H1 (cell line): ENCODE measurements around the gene HSD11B1. TPM values are rescaled to one million over a fixed set of nuclear protein-coding genes. Genes with fewer than 3 reads are reported as not detected.

Experiments used
- CTCF ChIA-PET: fragments of 300-600 bp; sonication (Branson Sonifier 250); formaldehyde crosslinking; loops from one replicate; lab custom pipeline; 2021; ENCODE audit not compliant: partially characterized antibody; lab: Charles Lee
- POLR2A ChIA-PET: fragments of 300-600 bp; sonication (Branson Sonifier 250); formaldehyde crosslinking; loops from one replicate; lab custom pipeline; 2021; ENCODE audit warnings: inconsistent platforms; ENCODE audit not compliant: partially characterized antibody; lab: Charles Lee
- DNase-seq, 2 experiments: peaks; one replicate each; pipeline versions ENCODE4 v3.0.0 to v3.0.0-alpha.2; 2010 to 2022; ENCODE audit warnings: low spot score in 2 of 2, low read depth in 1 of 2, mixed read lengths in 1 of 2
- FAIRE-seq: peaks from 2 replicates; lab custom pipeline; 2011; peaks lifted over from hg19 to GRCh38; lab: Jason Lieb, UNC
- H2AFZ ChIP-seq: 2 replicates; pipeline ENCODE4 v1.8.1; 2012; ENCODE audit warnings: low read length, inconsistent platforms
- H2AK5ac ChIP-seq: 2 replicates; pipeline ENCODE4 v1.6.1; 2013; ENCODE audit warnings: low read depth, low read length
- H2BK120ac ChIP-seq: replicated peaks from 2 replicates; pipeline ENCODE3; 2013; ENCODE audit warnings: low read depth, low read length, inconsistent platforms
- H2BK12ac ChIP-seq: 2 replicates; pipeline ENCODE4 v1.6.1; 2013; ENCODE audit warnings: low read depth, low read length
- H2BK15ac ChIP-seq: 2 replicates; pipeline ENCODE4 v1.6.1; 2013; ENCODE audit warnings: low read length
- H2BK20ac ChIP-seq: 2 replicates; pipeline ENCODE4 v1.6.1; 2013; ENCODE audit warnings: low read length
- H2BK5ac ChIP-seq: 2 replicates; pipeline ENCODE4 v1.6.1; 2013; ENCODE audit warnings: low read depth, low read length
- H3K14ac ChIP-seq: 2 replicates; pipeline ENCODE4 v1.6.1; 2013; ENCODE audit warnings: inconsistent platforms; ENCODE audit not compliant: insufficient read length
- H3K18ac ChIP-seq: 2 replicates; pipeline ENCODE4 v1.6.1; 2013; ENCODE audit warnings: low read length; ENCODE audit errors: extremely low read depth
- H3K23ac ChIP-seq: 2 replicates; pipeline ENCODE4 v1.6.1; 2013; ENCODE audit warnings: inconsistent platforms; ENCODE audit not compliant: insufficient read length
- H3K23me2 ChIP-seq: 2 replicates; pipeline ENCODE4 v1.6.1; 2013; ENCODE audit warnings: low read depth, low read length
- H3K27ac ChIP-seq: 2 replicates; pipeline ENCODE4 v1.6.1; 2011; ENCODE audit warnings: low read depth, low read length, inconsistent platforms
- H3K27me3 ChIP-seq, 4 experiments: replicated peaks in 1 of 4; 1 replicate in 1 of 4; 2 replicates in 3 of 4; pipeline versions ENCODE4 v1.6.1 to v1.8.1; 2011 to 2013; ENCODE audit warnings: low read length in 3 of 4, mild to moderate bottlenecking in 3 of 4, inconsistent platforms in 2 of 4, mixed read lengths in 2 of 4, moderate library complexity in 1 of 4; ENCODE audit not compliant: control insufficient read depth in 3 of 4, insufficient read depth in 3 of 4; ENCODE audit errors: extremely low read depth in 1 of 4
- H3K36me3 ChIP-seq, 4 experiments: 2 replicates each; pipeline versions ENCODE4 v1.6.1 to v1.8.1; 2011 to 2013; ENCODE audit warnings: mild to moderate bottlenecking in 4 of 4, low read length in 3 of 4, moderate library complexity in 2 of 4, control low read depth in 1 of 4, inconsistent platforms in 1 of 4; ENCODE audit not compliant: insufficient read depth in 4 of 4, control insufficient read depth in 2 of 4
- H3K4ac ChIP-seq: replicated peaks from 2 replicates; pipeline ENCODE3; 2013; ENCODE audit warnings: low read length, low read depth, mixed read lengths, inconsistent platforms; ENCODE audit not compliant: insufficient read length
- H3K4me1 ChIP-seq, 4 experiments: replicated peaks in 1 of 4; 1 replicate in 1 of 4; 2 replicates in 3 of 4; pipeline versions ENCODE4 v1.6.1 to v1.8.1; 2011 to 2013; ENCODE audit warnings: low read length in 3 of 4, inconsistent platforms in 2 of 4, mixed read lengths in 1 of 4; ENCODE audit not compliant: insufficient read depth in 4 of 4, control insufficient read depth in 3 of 4
- H3K4me2 ChIP-seq, 2 experiments: 2 replicates each; pipeline versions ENCODE4 v1.6.1 to v1.8.1; 2011 to 2013; ENCODE audit warnings: low read depth in 2 of 2, low read length in 2 of 2, control low read depth in 1 of 2, inconsistent platforms in 1 of 2, mild to moderate bottlenecking in 1 of 2; ENCODE audit not compliant: insufficient read depth in 1 of 2
- H3K4me3 ChIP-seq, 4 experiments: fragments of 200-600, 300-600 bp in 1 of 4; sonication (generic), shearing (Covaris generic), sonication (Bioruptor Twin) in 1 of 4; 2 replicates each; pipeline versions ENCODE4 v1.5.1 to v1.8.1; 2011 to 2016; ENCODE audit warnings: low read length in 4 of 4, low read depth in 3 of 4, control low read depth in 2 of 4, inconsistent platforms in 2 of 4, mild to moderate bottlenecking in 2 of 4, mixed read lengths in 1 of 4, moderate library complexity in 1 of 4; ENCODE audit not compliant: insufficient read depth in 2 of 4; ENCODE audit errors: extremely low read depth in 1 of 4
- H3K56ac ChIP-seq: replicated peaks from 2 replicates; pipeline ENCODE3; 2013; ENCODE audit warnings: low read depth, mild to moderate bottlenecking, mixed read lengths, low read length, inconsistent platforms; ENCODE audit not compliant: insufficient read length
- H3K79me1 ChIP-seq: 2 replicates; pipeline ENCODE4 v1.6.1; 2013; ENCODE audit warnings: low read depth, low read length, control low read depth
- H3K79me2 ChIP-seq, 2 experiments: 2 replicates each; pipeline versions ENCODE4 v1.6.1 to v1.8.1; 2012 to 2013; ENCODE audit warnings: low read length in 2 of 2, mild to moderate bottlenecking in 2 of 2, inconsistent platforms in 1 of 2; ENCODE audit not compliant: insufficient read depth in 2 of 2, control insufficient read depth in 1 of 2
- H3K9ac ChIP-seq, 4 experiments: replicated peaks in 1 of 4; 1 replicate in 1 of 4; 2 replicates in 3 of 4; pipeline versions ENCODE4 v1.6.1 to v1.8.1; 2011 to 2013; ENCODE audit warnings: low read depth in 3 of 4, low read length in 3 of 4, control low read depth in 2 of 4, mild to moderate bottlenecking in 2 of 4, moderate library complexity in 2 of 4, inconsistent platforms in 1 of 4; ENCODE audit errors: extremely low read depth in 1 of 4
- H3K9me3 ChIP-seq, 2 experiments: 2 replicates each; pipeline versions ENCODE4 v1.6.1 to v1.8.1; 2012 to 2013; ENCODE audit warnings: mild to moderate bottlenecking in 2 of 2, moderate library complexity in 2 of 2, control low read depth in 1 of 2, inconsistent platforms in 1 of 2, low read depth in 1 of 2, low read length in 1 of 2, mixed read lengths in 1 of 2; ENCODE audit not compliant: insufficient read depth in 2 of 2
- H4K20me1 ChIP-seq, 2 experiments: replicated peaks in 1 of 2; 2 replicates each; pipeline versions ENCODE3 to v1.8.1; 2011 to 2013; ENCODE audit warnings: inconsistent platforms in 2 of 2, low read length in 2 of 2, mild to moderate bottlenecking in 1 of 2; ENCODE audit not compliant: insufficient read depth in 2 of 2, control insufficient read depth in 1 of 2
- H4K5ac ChIP-seq: 2 replicates; pipeline ENCODE4 v1.6.1; 2013; ENCODE audit warnings: low read length, low read depth, mixed read lengths, inconsistent platforms; ENCODE audit not compliant: insufficient read length
- H4K8ac ChIP-seq: 2 replicates; pipeline ENCODE4 v1.8.0; 2013; ENCODE audit warnings: mild to moderate bottlenecking, moderate library complexity, low read length, inconsistent platforms; ENCODE audit not compliant: insufficient read depth; ENCODE audit errors: extremely low read depth
- H4K91ac ChIP-seq: replicated peaks from 2 replicates; pipeline ENCODE3; 2013; ENCODE audit warnings: low read length, mixed read lengths, inconsistent platforms; ENCODE audit not compliant: insufficient read length
- ASH2L ChIP-seq: fragments of 200-600, 300-600 bp; sonication (generic); IDR thresholded peaks from one replicate; pipeline ENCODE4 v1.7.1; 2017; ENCODE audit warnings: low read length
- CEBPB ChIP-seq: IDR thresholded peaks from 2 replicates; pipeline ENCODE4 v1.6.1; 2012; ENCODE audit warnings: low read depth, low read length
- CHD2 ChIP-seq: IDR thresholded peaks from 2 replicates; pipeline ENCODE4 v1.6.1; 2012; ENCODE audit warnings: low read length, improper control_type of control experiment
- CTCF ChIP-seq, 3 experiments: IDR thresholded peaks; 1 replicate in 2 of 3; 2 replicates in 1 of 3; pipeline versions ENCODE4 v1.5.1 to v1.6.1; 2011; ENCODE audit warnings: low read length in 3 of 3, mild to moderate bottlenecking in 3 of 3, inconsistent platforms in 2 of 3, low read depth in 1 of 3, moderate library complexity in 1 of 3; ENCODE audit not compliant: insufficient read depth in 1 of 3; ENCODE audit errors: control extremely low read depth in 1 of 3
- GTF2F1 ChIP-seq: IDR thresholded peaks from 2 replicates; pipeline ENCODE4 v1.6.1; 2012; ENCODE audit warnings: low read depth, low read length, improper control_type of control experiment, borderline replicate concordance
- HDAC2 ChIP-seq, 2 experiments: fragments of 300-600 bp in 1 of 2; sonication (generic) in 1 of 2; IDR thresholded peaks; 2 replicates each; pipeline ENCODE4 v1.6.1; 2011 to 2012; ENCODE audit warnings: low read depth in 2 of 2, low read length in 2 of 2, mild to moderate bottlenecking in 2 of 2, moderate library complexity in 2 of 2, borderline replicate concordance in 1 of 2, inconsistent platforms in 1 of 2
- KDM5A ChIP-seq: fragments of 200-600 bp; IDR thresholded peaks from 2 replicates; pipeline ENCODE4 v1.7.1; 2012; ENCODE audit warnings: mild to moderate bottlenecking, low read length, inconsistent platforms, mixed read lengths
- POLR2A ChIP-seq, 2 experiments: IDR thresholded peaks; 1 replicate in 1 of 2; 2 replicates in 1 of 2; pipeline ENCODE4 v1.6.1; 2011; ENCODE audit warnings: low read depth in 2 of 2, low read length in 2 of 2, mild to moderate bottlenecking in 2 of 2; ENCODE audit errors: control extremely low read depth in 1 of 2
- TCF12 ChIP-seq: IDR thresholded peaks from 2 replicates; pipeline ENCODE4 v1.6.1; 2011; ENCODE audit warnings: low read depth, mild to moderate bottlenecking, low read length
- TEAD4 ChIP-seq: IDR thresholded peaks from 2 replicates; pipeline ENCODE4 v1.6.1; 2012; ENCODE audit warnings: low read depth, low read length, inconsistent platforms, mixed read lengths
- WGBS, 2 experiments: shearing (Covaris generic) in 1 of 2; methylation state at CpG; one replicate each; pipeline versions ENCODE4 v1.1.6 to v1.1.7; 2013 to 2015; ENCODE audit warnings: low lambda C conversion rate in 2 of 2, mixed read lengths in 2 of 2, inconsistent platforms in 1 of 2, low coverage in 1 of 2, missing lambda C conversion rate in 1 of 2; ENCODE audit not compliant: insufficient replicate concordance in 2 of 2, insufficient coverage in 1 of 2, insufficient read length in 1 of 2; ENCODE audit errors: extremely low coverage in 1 of 2, missing lambda C conversion rate in 1 of 2; 5-methylcytosine and 5-hydroxymethylcytosine counted together
- polyA plus RNA-seq, 7 experiments: library from polyadenylated mRNA; depleted of rRNA in 3 of 7; stranded (reverse) in 5 of 7; unstranded in 2 of 7; fragments of >200 nt in 5 of 7; fragments of 200-250 nt in 2 of 7; gene quantifications; 1 replicate in 5 of 7; 2 replicates in 1 of 7; 4 replicates in 1 of 7; pipeline versions ENCODE4 v1.2.1 to v1.2.3, GENCODE V29; 2011 to 2013; ENCODE audit warnings: missing spikeins in 2 of 7, mixed read lengths in 2 of 7
- total RNA-seq: library from RNA; stranded (reverse); fragmentation: NEBNext Ultra II Directional; extraction: Animal tissue kit (Norgen Biotek cat#: 25700); gene quantifications from 2 replicates; pipeline ENCODE4 v1.2.1, GENCODE V29; 2021

Gene HSD11B1
- total and polyA plus RNA-seq, 2 of the 8 experiments (the other 6 are each of a cell fraction or from before 2014, with no cell fraction given), result not detected

- H3K4ac ChIP-seq, result no peak overlapping the region
- H4K20me1 ChIP-seq, result no peaks in the 10 kb centered on the region
- no peaks in the 10 kb centered on the region for H3K79me2 ChIP-seq
- H3K27me3 ChIP-seq, result no peaks in the 10 kb centered on the region
- DNase-seq (no peak), FAIRE-seq (no peak)
- 90% methylated on average over 3 of the region's 3 CpGs; no CpG with 5 or more reads in 1 of the 2 experiments for WGBS, 2 experiments
- H3K56ac ChIP-seq, result no peak overlapping the region
- no peak for TF ChIP-seq CHD2
- TF ChIP-seq POLR2A (IDR thresholded peaks at IDR 0.05; ENCODE audit: control extremely low read depth in 1 of 2, low read depth in 2 of 2, low read length in 2 of 2), result no peak
- TF ChIP-seq HDAC2 (IDR thresholded peaks at IDR 0.05; ENCODE audit: borderline replicate concordance in 1 of 2, low read depth in 2 of 2, low read length in 2 of 2), result no peak
- TF ChIP-seq TCF12, result no peak
- TF ChIP-seq KDM5A, result no peak
- no peak for TF ChIP-seq CTCF (IDR thresholded peaks at IDR 0.05; ENCODE audit: control extremely low read depth in 1 of 3, insufficient read depth in 1 of 3, low read depth in 1 of 3, low read length in 3 of 3)
- no peak for TF ChIP-seq CEBPB
- no peak for TF ChIP-seq GTF2F1
- TF ChIP-seq ASH2L, result no peak
- TF ChIP-seq TEAD4, result no peak
- no peak overlapping the region for H4K8ac ChIP-seq
- no peaks in the 10 kb centered on the region; the same call in 1 of the 2 replicates for H3K23me2 ChIP-seq
- H3K27ac ChIP-seq, result no peak overlapping the region
- H3K23ac ChIP-seq, result no peak overlapping the region
- H2AK5ac ChIP-seq, result no peak overlapping the region
- H2BK20ac ChIP-seq, result no peak overlapping the region
- no peaks in the 10 kb centered on the region for H3K36me3 ChIP-seq
- H3K79me1 ChIP-seq, result no peaks in the 10 kb centered on the region
- no peak overlapping the region for H2AFZ ChIP-seq
- no peak overlapping the region for H3K18ac ChIP-seq
- no peak overlapping the region for H3K9ac ChIP-seq
- no peak overlapping the region for H4K5ac ChIP-seq
- H2BK120ac ChIP-seq, result no peak overlapping the region
- CTCF ChIA-PET, result interaction anchor here (0.7 to 4.5 kb wide), 4 partner anchors 8 to 168 kb away, joined by 4 to 31 read pairs (median 4); no protein-coding TSS in a partner anchor
- no peak overlapping the region for H2BK5ac ChIP-seq
- no peak overlapping the region for H3K4me2 ChIP-seq
- no peak overlapping the region for H3K4me3 ChIP-seq
- no peaks in the 10 kb centered on the region for H3K9me3 ChIP-seq
- no peak overlapping the region for H2BK12ac ChIP-seq
- POLR2A ChIA-PET, result no interaction called here
- H4K91ac ChIP-seq, result no peak overlapping the region
- no peak overlapping the region for H2BK15ac ChIP-seq
- no peaks in the 10 kb centered on the region for H3K4me1 ChIP-seq
- no peak overlapping the region for H3K14ac ChIP-seq
Observed at GRCh38 chr1:209733409-209734192, 29.0 kb downstream of the HSD11B1 start.
